ENCODE measurements around the gene CCDC190. TPM values are rescaled to one million over a fixed set of nuclear protein-coding genes. Genes with fewer than 3 reads are reported as not detected.

Gene CCDC190
- total and polyA plus RNA-seq, 9 of the 15 experiments (the other 6 are each of a cell fraction or from before 2014, with no cell fraction given), result not detected

- TF ChIP-seq ZNF133 (CRISPR knock-in tag; IDR thresholded peaks at IDR 0.05) (no peak), MECOM (CRISPR knock-in tag; IDR thresholded peaks at IDR 0.05) (no peak), FOXJ2 (tag; IDR thresholded peaks at IDR 0.05) (no peak), BRF2 (IDR thresholded peaks at IDR 0.05; ENCODE audit: borderline replicate concordance, insufficient read depth, insufficient read length) (no peak), HIVEP1 (CRISPR knock-in tag; IDR thresholded peaks at IDR 0.05) (no peak)
- H3K4me1 ChIP-seq (replicated peaks in 1 of 2; ENCODE audit: control insufficient read depth in 2 of 2, insufficient read depth in 2 of 2, low read length in 2 of 2), result no peaks in the 10 kb centered on the region
- ChIA-PET CTCF (ENCODE audit: low intra/inter-chr PET ratio) (no interaction called here), POLR2A (interaction anchor here (0.7 to 1.0 kb wide), 2 partner anchors 20 to 45 kb away, joined by 3 read pairs; no protein-coding TSS in a partner anchor)
- no TSS peak for BruUV-seq (replicated peaks)
- DNase-seq (ENCODE audit: extremely low read depth in 1 of 4, low spot score in 3 of 4), result no peak
- intact Hi-C loops (cut with micrococcal nuclease) (no loop called here), in situ Hi-C loops (cut with MboI) (no loop called here)
- no peaks in the 10 kb centered on the region for H3K9me3 ChIP-seq (replicated peaks; ENCODE audit: control insufficient read depth, insufficient read depth, low read depth, low read length)
- no peak overlapping the region for H3K9ac ChIP-seq (ENCODE audit: insufficient read depth in 1 of 2, low read depth in 2 of 2, low read length in 2 of 2)
- H2AFZ ChIP-seq (ENCODE audit: low read depth, low read length), result no peak overlapping the region
- FAIRE-seq, result no peak
- no peak overlapping the region for H3K27ac ChIP-seq (ENCODE audit: extremely low read depth, low read depth, low read length)
- no peak for ATAC-seq
- no peak overlapping the region for H3K4me2 ChIP-seq (ENCODE audit: insufficient read depth, low read length)
- no peak overlapping the region for H3K4me3 ChIP-seq
- H3K27me3 ChIP-seq (ENCODE audit: control insufficient read depth in 2 of 2, insufficient read depth in 2 of 2, low read length in 2 of 2), result peaks cover 0 to 8% of the 10 kb centered on the region in 2 experiments; a peak in 2 of 5 replicates
- 0% methylated on average over 5 of the region's 5 CpGs for WGBS (ENCODE audit: insufficient coverage, low coverage, missing lambda C conversion rate)
- H3K9me1 ChIP-seq (ENCODE audit: control insufficient read depth, insufficient read depth, low read length), result no peaks in the 10 kb centered on the region
- H3K79me2 ChIP-seq (ENCODE audit: control insufficient read depth, insufficient read depth, low read length), result no peaks in the 10 kb centered on the region
- H4K20me1 ChIP-seq (replicated peaks; ENCODE audit: control insufficient read depth, insufficient read depth, low read length), result no peaks in the 10 kb centered on the region
- no peaks in the 10 kb centered on the region for H3K36me3 ChIP-seq (ENCODE audit: control insufficient read depth, insufficient read depth, low read length)
Observed at GRCh38 chr1:162882248-162882674, 21.3 kb upstream of the CCDC190 start.

GRCh38 chr1:162881590-162881989 is 20.6 kb upstream of the CCDC190 start:
- 0% methylated on average over 5 of the region's 5 CpGs for WGBS (ENCODE audit: insufficient coverage, low coverage, missing lambda C conversion rate)
- CTCF ChIA-PET (ENCODE audit: low intra/inter-chr PET ratio), result no interaction called here
- no peak overlapping the region for H3K4me3 ChIP-seq
- TF ChIP-seq CUX1 (CRISPR knock-in tag; IDR thresholded peaks at IDR 0.05) (no peak), RBFOX2 (IDR thresholded peaks at IDR 0.05; ENCODE audit: low read depth, low read length) (no peak), EHMT2 (IDR thresholded peaks at IDR 0.05) (no peak), KDM2B (CRISPR knock-in tag; IDR thresholded peaks at IDR 0.05) (no peak), NFYB (IDR thresholded peaks at IDR 0.05; ENCODE audit: extremely low read depth, insufficient read length) (no peak)

More at GRCh38 chr1:162881590-162881989, 20.6 kb upstream of the CCDC190 start:
- ATAC-seq (no peak), DNase-seq (ENCODE audit: extremely low read depth in 1 of 4, low spot score in 3 of 4) (no peak), FAIRE-seq (no peak)
- H3K9ac ChIP-seq (ENCODE audit: insufficient read depth in 1 of 2, low read depth in 2 of 2, low read length in 2 of 2), result no peak overlapping the region
- no peaks in the 10 kb centered on the region for H3K4me1 ChIP-seq (replicated peaks in 1 of 2; ENCODE audit: control insufficient read depth in 2 of 2, insufficient read depth in 2 of 2, low read length in 2 of 2)
- BruUV-seq (replicated peaks), result no TSS peak
- H3K4me2 ChIP-seq (ENCODE audit: insufficient read depth, low read length), result no peak overlapping the region
- POLR2A ChIA-PET, result interaction anchor here (0.6 to 0.7 kb wide), 2 partner anchors 44 to 796 kb away, joined by 3 read pairs; no protein-coding TSS in a partner anchor
- H3K27me3 ChIP-seq (ENCODE audit: control insufficient read depth in 2 of 2, insufficient read depth in 2 of 2, low read length in 2 of 2), result peaks cover 0 to 8% of the 10 kb centered on the region in 2 experiments; a peak in 2 of 5 replicates
- H4K20me1 ChIP-seq (replicated peaks; ENCODE audit: control insufficient read depth, insufficient read depth, low read length), result no peaks in the 10 kb centered on the region
- in situ Hi-C loops (cut with MboI) (no loop called here), intact Hi-C loops (cut with micrococcal nuclease) (no loop called here)
- no peaks in the 10 kb centered on the region for H3K9me3 ChIP-seq (replicated peaks; ENCODE audit: control insufficient read depth, insufficient read depth, low read depth, low read length)
- no peak overlapping the region for H2AFZ ChIP-seq (ENCODE audit: low read depth, low read length)
- H3K27ac ChIP-seq (ENCODE audit: extremely low read depth, low read depth, low read length), result no peak overlapping the region
- no peaks in the 10 kb centered on the region for H3K9me1 ChIP-seq (ENCODE audit: control insufficient read depth, insufficient read depth, low read length)
- no peaks in the 10 kb centered on the region for H3K79me2 ChIP-seq (ENCODE audit: control insufficient read depth, insufficient read depth, low read length)
- H3K36me3 ChIP-seq (ENCODE audit: control insufficient read depth, insufficient read depth, low read length), result no peaks in the 10 kb centered on the region

All from K562 (cell line).